ENCODE measurements around the gene SNX19.

DNA sequence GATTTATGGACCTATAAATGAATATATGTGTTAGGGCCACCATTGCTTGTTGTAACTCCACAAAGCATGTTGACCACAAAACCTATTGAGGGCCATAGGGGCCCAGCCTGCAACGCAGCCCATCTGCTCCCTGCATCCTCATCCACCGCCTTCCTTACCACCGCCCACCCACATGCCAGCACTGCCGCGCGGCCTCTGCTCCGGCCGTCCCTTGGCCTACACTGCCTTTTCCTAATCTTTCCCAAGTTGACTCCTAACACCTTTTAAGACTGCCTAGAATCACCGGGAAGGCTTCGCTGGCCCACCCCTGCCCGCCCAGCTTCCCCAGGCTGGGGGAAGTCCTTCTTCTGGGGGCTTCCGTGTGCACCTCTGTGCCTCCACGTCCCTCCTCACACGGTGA, 55.0 kb downstream of the SNX19 start:
- TF ChIP-seq, protein P1, sequence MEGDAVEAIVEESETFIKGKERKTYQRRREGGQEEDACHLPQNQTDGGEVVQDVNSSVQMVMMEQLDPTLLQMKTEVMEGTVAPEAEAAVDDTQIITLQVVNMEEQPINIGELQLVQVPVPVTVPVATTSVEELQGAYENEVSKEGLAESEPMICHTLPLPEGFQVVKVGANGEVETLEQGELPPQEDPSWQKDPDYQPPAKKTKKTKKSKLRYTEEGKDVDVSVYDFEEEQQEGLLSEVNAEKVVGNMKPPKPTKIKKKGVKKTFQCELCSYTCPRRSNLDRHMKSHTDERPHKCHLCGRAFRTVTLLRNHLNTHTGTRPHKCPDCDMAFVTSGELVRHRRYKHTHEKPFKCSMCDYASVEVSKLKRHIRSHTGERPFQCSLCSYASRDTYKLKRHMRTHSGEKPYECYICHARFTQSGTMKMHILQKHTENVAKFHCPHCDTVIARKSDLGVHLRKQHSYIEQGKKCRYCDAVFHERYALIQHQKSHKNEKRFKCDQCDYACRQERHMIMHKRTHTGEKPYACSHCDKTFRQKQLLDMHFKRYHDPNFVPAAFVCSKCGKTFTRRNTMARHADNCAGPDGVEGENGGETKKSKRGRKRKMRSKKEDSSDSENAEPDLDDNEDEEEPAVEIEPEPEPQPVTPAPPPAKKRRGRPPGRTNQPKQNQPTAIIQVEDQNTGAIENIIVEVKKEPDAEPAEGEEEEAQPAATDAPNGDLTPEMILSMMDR (IDR thresholded peaks at IDR 0.05; ENCODE audit: insufficient read depth, low read length, poor library complexity, severe bottlenecking): no peak
- no peak for TF ChIP-seq EZH2phosphoT487 (conservative IDR thresholded peaks at IDR 0.05; ENCODE audit: low read length)
